Gastroesophageal sphincter (tissue), 4 donors: Measurements from ENCODE around the gene PNRC1. TPM values are rescaled to one million over a fixed set of nuclear protein-coding genes. Genes with fewer than 3 reads are reported as not detected.

Experiments used
- ATAC-seq: fragments of 150-250 bp; one replicate; pipeline ENCODE4 v1.9.1; 2016; ENCODE audit warnings: mild to moderate bottlenecking, moderate library complexity
- H3K27ac ChIP-seq, 4 donors: fragments of 200-600 bp; sonication (generic) in 3 of 4; 1 replicate in 3 of 4; 2 replicates in 1 of 4; pipeline ENCODE4 v1.5.1; 2016 to 2019
- H3K27me3 ChIP-seq: fragments of 200-600 bp; sonication (generic); one replicate; pipeline ENCODE4 v1.5.1; 2019
- H3K36me3 ChIP-seq, 2 donors: fragments of 200-600 bp; sonication (generic); one replicate each; pipeline ENCODE4 v1.5.1; 2019; ENCODE audit warnings: control low read depth in 1 of 2
- H3K4me1 ChIP-seq, 3 donors: fragments of 200-600 bp; sonication (generic); 1 replicate in 2 of 3; 2 replicates in 1 of 3; pipeline ENCODE4 v1.5.1; 2016 to 2019; ENCODE audit warnings: control low read depth in 2 of 3
- H3K4me3 ChIP-seq, 2 donors: fragments of 200-600 bp; sonication (generic); one replicate each; pipeline ENCODE4 v1.5.1; 2019; ENCODE audit warnings: mild to moderate bottlenecking in 1 of 2, moderate library complexity in 1 of 2
- H3K9me3 ChIP-seq, 3 donors: fragments of 200-600 bp; sonication (generic); one replicate each; pipeline ENCODE4 v1.5.1; 2017 to 2019; ENCODE audit warnings: control low read depth in 2 of 3
- CTCF ChIP-seq, 4 experiments: fragments of 200-600 bp in 2 of 4; fragments of 450-650 bp in 2 of 4; sonication (generic) in 1 of 4; IDR thresholded peaks; one replicate each; pipeline ENCODE4 v1.5.1; 2017 to 2019; ENCODE audit warnings: antibody characterized with exemption in 4 of 4, mild to moderate bottlenecking in 2 of 4, moderate library complexity in 2 of 4
- EP300 ChIP-seq: sonication (generic); formaldehyde crosslinking; IDR thresholded peaks from one replicate; pipeline ENCODE4 v1.6.1; 2017; ENCODE audit warnings: antibody characterized with exemption, mild to moderate bottlenecking
- POLR2A ChIP-seq, 2 donors: fragments of 450-650 bp; IDR thresholded peaks; one replicate each; pipeline ENCODE4 v1.6.1; 2017; ENCODE audit warnings: antibody characterized with exemption in 2 of 2, mild to moderate bottlenecking in 2 of 2, moderate library complexity in 1 of 2
- POLR2AphosphoS5 ChIP-seq: sonication (generic); formaldehyde crosslinking; IDR thresholded peaks from one replicate; pipeline ENCODE4 v1.6.1; 2017; ENCODE audit warnings: antibody characterized with exemption
- WGBS, 2 donors: methylation state at CpG; one replicate each; pipeline ENCODE4 v1.1.5; 2018; ENCODE audit warnings: low coverage in 1 of 2; 5-methylcytosine and 5-hydroxymethylcytosine counted together
- total RNA-seq, 4 donors: library from RNA; depleted of rRNA; stranded (reverse); fragments of >200 nt; gene quantifications; one replicate each; pipeline ENCODE4 v1.1.0, GENCODE V29; 2016

The PNRC1 gene
- total RNA-seq, 4 donors from 2014 or later, result 316 to 349 (median 331) TPM

DNA sequence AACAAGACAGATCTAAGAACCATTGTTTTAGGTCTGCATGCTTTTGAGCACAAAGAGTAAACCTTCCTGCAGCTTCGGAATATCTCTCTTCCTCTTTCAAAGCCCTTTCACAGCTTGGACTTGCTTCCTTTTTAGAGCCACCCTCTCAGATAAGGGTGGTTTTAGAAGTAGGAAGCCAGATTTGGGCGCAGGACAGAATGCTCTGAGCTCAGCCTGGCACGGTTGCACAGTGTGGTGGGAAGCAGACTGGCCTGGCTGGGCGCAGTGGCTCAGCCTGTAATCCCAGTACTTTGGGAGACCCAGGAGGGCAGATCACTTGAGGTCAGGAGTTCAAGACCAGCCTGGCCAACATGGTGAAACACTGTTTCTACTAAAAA is 35.6 kb upstream of the PNRC1 start:
- Histone ChIP-seq H3K27me3 (no peaks in the 10 kb centered on the region), H3K36me3 (no peaks in the 10 kb centered on the region), H3K4me1 (no peaks in the 10 kb centered on the region), H3K4me3 (no peak overlapping the region), H3K27ac (no peak overlapping the region), H3K9me3 (no peaks in the 10 kb centered on the region)
- TF ChIP-seq CTCF (IDR thresholded peaks at IDR 0.05) (no peak), POLR2AphosphoS5 (no peak), EP300 (no peak), POLR2A (IDR thresholded peaks at IDR 0.05) (no peak)
- ATAC-seq, result peak; percentile 29
- WGBS, 2 donors, result 40% methylated on average over 1 of the region's 4 CpGs; no CpG with 5 or more reads in 1 of the 2 donors

DNA sequence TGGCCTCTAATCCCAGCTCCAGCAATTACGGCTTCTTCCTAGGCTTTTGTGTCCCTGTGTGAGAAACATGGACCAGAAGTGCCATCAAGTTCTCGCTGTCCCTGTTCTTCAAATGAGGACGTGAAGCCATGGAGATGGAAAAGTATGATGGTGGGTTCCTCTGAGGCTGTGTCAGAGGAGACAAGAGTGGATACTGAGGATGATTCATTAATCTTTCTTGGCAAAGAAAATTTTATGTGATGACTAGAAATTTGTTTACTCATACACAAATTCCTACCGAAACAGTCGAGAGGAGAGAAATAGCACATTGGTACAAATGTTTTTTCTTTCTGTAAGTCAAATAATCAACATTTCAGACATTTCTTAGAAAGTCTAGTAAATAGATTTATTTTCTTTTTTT is 35.0 kb upstream of the PNRC1 start:
- no peak for ATAC-seq
- Histone ChIP-seq H3K27ac (no peak overlapping the region), H3K4me1 (peaks cover 0 to 4% (median 1%) of the 10 kb centered on the region in 3 donors), H3K27me3 (no peaks in the 10 kb centered on the region), H3K4me3 (no peak overlapping the region), H3K9me3 (no peaks in the 10 kb centered on the region), H3K36me3 (no peaks in the 10 kb centered on the region)
- TF ChIP-seq POLR2AphosphoS5 (no peak), POLR2A (IDR thresholded peaks at IDR 0.05) (no peak), EP300 (no peak), CTCF (IDR thresholded peaks at IDR 0.05) (no peak)
- WGBS, 2 donors, result 80 to 81% methylated on average over 4 to 5 of the region's 5 CpGs

DNA sequence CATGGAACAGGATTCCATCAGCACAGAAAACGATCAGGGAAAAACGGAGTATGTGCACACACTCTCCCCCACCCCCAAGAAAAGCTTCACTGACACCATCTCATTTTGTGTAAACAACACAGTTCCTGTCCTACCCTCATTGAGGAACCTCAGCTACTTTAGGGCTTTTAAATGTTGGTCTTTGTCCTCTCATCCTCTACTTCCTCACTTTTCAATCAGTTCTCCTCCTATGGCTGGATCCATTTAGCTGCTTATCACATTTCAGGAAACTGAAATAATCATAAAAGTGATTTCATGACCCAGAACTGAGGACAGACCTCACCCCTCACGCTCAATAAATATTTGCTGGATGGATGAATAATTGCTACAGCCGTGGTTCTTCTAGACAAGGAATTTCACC is 33.1 kb upstream of the PNRC1 start:
- no peak overlapping the region for H3K4me3 ChIP-seq
- no peak overlapping the region for H3K27ac ChIP-seq
- H3K9me3 ChIP-seq, result no peaks in the 10 kb centered on the region
- peaks cover 0 to 7% (median 3%) of the 10 kb centered on the region in 3 donors for H3K4me1 ChIP-seq
- no peaks in the 10 kb centered on the region for H3K27me3 ChIP-seq
- WGBS, 2 donors, result 60 to 71% methylated on average over 3 of the region's 4 CpGs
- no peak for ATAC-seq
- no peaks in the 10 kb centered on the region for H3K36me3 ChIP-seq
- TF ChIP-seq CTCF (IDR thresholded peaks at IDR 0.05), result no peak
- no peak for TF ChIP-seq EP300
- TF ChIP-seq POLR2AphosphoS5, result no peak
- no peak for TF ChIP-seq POLR2A (IDR thresholded peaks at IDR 0.05)

DNA sequence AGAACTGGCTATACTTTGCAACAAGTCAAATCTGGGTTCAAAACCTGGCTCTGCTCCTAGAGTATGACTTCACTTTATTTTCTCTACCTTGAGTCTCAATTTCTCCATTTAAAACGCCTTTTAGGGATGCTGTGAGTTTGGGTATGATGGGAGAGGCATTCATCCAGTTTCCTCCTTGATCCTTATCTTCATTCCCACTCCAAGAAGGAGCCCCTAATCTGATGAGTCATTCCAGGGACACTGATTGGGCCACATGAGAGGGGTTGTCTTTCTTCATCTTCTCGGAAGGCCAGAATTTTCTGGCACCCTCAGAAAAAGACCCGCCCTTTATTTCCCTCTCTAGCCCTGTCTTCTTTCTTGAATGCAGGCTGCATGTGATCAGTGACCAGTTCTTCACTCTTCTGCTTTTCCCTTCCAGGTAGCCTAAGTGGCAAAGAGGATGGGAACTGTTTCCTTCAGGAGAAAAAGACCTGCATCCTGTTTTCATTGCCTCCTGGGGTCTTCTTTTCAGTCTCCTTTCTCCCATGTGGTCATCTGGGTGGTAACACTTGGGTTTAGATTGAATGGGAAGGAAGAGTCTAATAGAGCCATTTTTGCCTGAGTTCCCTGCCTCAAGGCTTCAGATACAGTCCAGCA is 32.1 kb upstream of the PNRC1 start:
- no peak overlapping the region for H3K27ac ChIP-seq
- H3K9me3 ChIP-seq, result no peaks in the 10 kb centered on the region
- peak; percentile 24 for ATAC-seq
- H3K27me3 ChIP-seq, result no peaks in the 10 kb centered on the region
- TF ChIP-seq CTCF (IDR thresholded peaks at IDR 0.05) (no peak), POLR2AphosphoS5 (no peak), POLR2A (IDR thresholded peaks at IDR 0.05) (no peak), EP300 (no peak)
- no peaks in the 10 kb centered on the region for H3K36me3 ChIP-seq
- H3K4me1 ChIP-seq, result peaks cover 0 to 7% (median 3%) of the 10 kb centered on the region in 3 donors
- H3K4me3 ChIP-seq, result no peak overlapping the region
- WGBS, 2 donors, result 83% methylated on average over 1 to 3 of the region's 3 CpGs

- Histone ChIP-seq H3K27ac (no peak overlapping the region), H3K4me3 (no peak overlapping the region), H3K4me1 (peaks cover 0 to 7% (median 3%) of the 10 kb centered on the region in 3 donors), H3K27me3 (no peaks in the 10 kb centered on the region), H3K9me3 (no peaks in the 10 kb centered on the region), H3K36me3 (no peaks in the 10 kb centered on the region)
- 64 to 84% methylated on average over 1 of the region's 1 CpG for WGBS, 2 donors
- peak; percentile 63 for ATAC-seq
- TF ChIP-seq CTCF (IDR thresholded peaks at IDR 0.05) (no peak), POLR2A (IDR thresholded peaks at IDR 0.05) (no peak), POLR2AphosphoS5 (no peak), EP300 (no peak)
These were observed 31.6 kb upstream of the PNRC1 start for GRCh38 chr6:89048985-89049384.
